ENCODE data around the gene P3H3.

P3H3 gene

GRCh38 chr12:6826125-6826733, 2.0 kb upstream of the P3H3 start:
- no peak for TF ChIP-seq POLR2A (IDR thresholded peaks at IDR 0.05; ENCODE audit: low read length)
- DNase-seq: no peak

GRCh38 chr12:6826734-6827436, 1.3 kb upstream of the P3H3 start:
- TF ChIP-seq GATA1 (IDR thresholded peaks at IDR 0.05; ENCODE audit: low read depth, low read length) (no peak), POLR2A (IDR thresholded peaks at IDR 0.05; ENCODE audit: low read length) (no peak)
- no peak for DNase-seq

GRCh38 chr12:6827437-6827911, 733 bp upstream of the P3H3 start:
- TF ChIP-seq GATA1 (IDR thresholded peaks at IDR 0.05; ENCODE audit: low read depth, low read length) (no peak), POLR2A (IDR thresholded peaks at IDR 0.05; ENCODE audit: low read length) (no peak)
- no peak for DNase-seq

- TF ChIP-seq GATA1 (IDR thresholded peaks at IDR 0.05; ENCODE audit: low read depth, low read length) (no peak), POLR2A (IDR thresholded peaks at IDR 0.05; ENCODE audit: low read length) (no peak)
- DNase-seq: no peak
Measured at GRCh38 chr12:6828781-6829535, 751 bp downstream of the P3H3 start.

GRCh38 chr12:6829536-6830220, 1.5 kb downstream of the P3H3 start:
- no peak for TF ChIP-seq GATA1 (IDR thresholded peaks at IDR 0.05; ENCODE audit: low read depth, low read length)
- TF ChIP-seq POLR2A (IDR thresholded peaks at IDR 0.05; ENCODE audit: low read length): no peak
- no peak for DNase-seq

- DNase-seq: no peak
- TF ChIP-seq POLR2A (IDR thresholded peaks at IDR 0.05; ENCODE audit: low read length) (no peak), GATA1 (IDR thresholded peaks at IDR 0.05; ENCODE audit: low read depth, low read length) (no peak)
Measured at GRCh38 chr12:6830286-6830890, 2.2 kb downstream of the P3H3 start.

GRCh38 chr12:6830999-6831398, 2.8 kb downstream of the P3H3 start:
- TF ChIP-seq POLR2A (IDR thresholded peaks at IDR 0.05; ENCODE audit: low read length): no peak
- TF ChIP-seq GATA1 (IDR thresholded peaks at IDR 0.05; ENCODE audit: low read depth, low read length): no peak
- no peak for DNase-seq

GRCh38 chr12:6831450-6831995, 3.3 kb downstream of the P3H3 start:
- TF ChIP-seq GATA1 (IDR thresholded peaks at IDR 0.05; ENCODE audit: low read depth, low read length) (no peak), POLR2A (IDR thresholded peaks at IDR 0.05; ENCODE audit: low read length) (no peak)
- DNase-seq: no peak

- DNase-seq: no peak
- no peak for TF ChIP-seq POLR2A (IDR thresholded peaks at IDR 0.05; ENCODE audit: low read length)
- TF ChIP-seq GATA1 (IDR thresholded peaks at IDR 0.05; ENCODE audit: low read depth, low read length): no peak
Measured at GRCh38 chr12:6832125-6832524, 3.9 kb downstream of the P3H3 start.

- TF ChIP-seq POLR2A (IDR thresholded peaks at IDR 0.05; ENCODE audit: low read length): no peak
- TF ChIP-seq GATA1 (IDR thresholded peaks at IDR 0.05; ENCODE audit: low read depth, low read length): no peak
- no peak for DNase-seq
Measured at GRCh38 chr12:6833189-6833890, 5.1 kb downstream of the P3H3 start.

GRCh38 chr12:6834254-6834653, 6.0 kb downstream of the P3H3 start:
- no peak for DNase-seq
- TF ChIP-seq POLR2A (IDR thresholded peaks at IDR 0.05; ENCODE audit: low read length): no peak
- TF ChIP-seq GATA1 (IDR thresholded peaks at IDR 0.05; ENCODE audit: low read depth, low read length): no peak

GRCh38 chr12:6834873-6835272, 6.7 kb downstream of the P3H3 start:
- TF ChIP-seq GATA1 (IDR thresholded peaks at IDR 0.05; ENCODE audit: low read depth, low read length) (no peak), POLR2A (IDR thresholded peaks at IDR 0.05; ENCODE audit: low read length) (no peak)
- DNase-seq: no peak

GRCh38 chr12:6836851-6837250, 8.6 kb downstream of the P3H3 start:
- TF ChIP-seq GATA1 (IDR thresholded peaks at IDR 0.05; ENCODE audit: low read depth, low read length) (no peak), POLR2A (IDR thresholded peaks at IDR 0.05; ENCODE audit: low read length) (no peak)
- no peak for DNase-seq
